Measurements from ENCODE around the gene ATRAID.

DNA sequence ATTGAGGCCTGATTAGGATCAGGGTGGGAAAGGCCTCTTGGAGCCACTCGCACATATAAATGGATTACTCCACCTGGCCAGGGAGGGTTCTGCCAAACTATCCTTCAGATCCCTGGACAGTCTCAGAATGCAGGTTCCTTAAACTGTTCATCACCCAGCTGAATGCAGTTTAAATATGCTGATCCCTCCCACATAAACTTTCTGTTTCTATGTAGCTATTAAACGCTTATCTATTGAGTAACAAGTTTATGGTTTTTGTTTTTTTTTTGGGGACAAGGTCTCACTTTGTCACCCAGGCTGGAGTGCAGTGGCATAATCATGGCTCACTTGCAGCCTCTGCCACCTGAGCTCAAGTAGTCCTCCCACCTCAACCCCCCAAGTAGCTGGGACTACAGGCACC lies 7.2 kb downstream of the ATRAID start:
- TF ChIP-seq, protein P1, sequence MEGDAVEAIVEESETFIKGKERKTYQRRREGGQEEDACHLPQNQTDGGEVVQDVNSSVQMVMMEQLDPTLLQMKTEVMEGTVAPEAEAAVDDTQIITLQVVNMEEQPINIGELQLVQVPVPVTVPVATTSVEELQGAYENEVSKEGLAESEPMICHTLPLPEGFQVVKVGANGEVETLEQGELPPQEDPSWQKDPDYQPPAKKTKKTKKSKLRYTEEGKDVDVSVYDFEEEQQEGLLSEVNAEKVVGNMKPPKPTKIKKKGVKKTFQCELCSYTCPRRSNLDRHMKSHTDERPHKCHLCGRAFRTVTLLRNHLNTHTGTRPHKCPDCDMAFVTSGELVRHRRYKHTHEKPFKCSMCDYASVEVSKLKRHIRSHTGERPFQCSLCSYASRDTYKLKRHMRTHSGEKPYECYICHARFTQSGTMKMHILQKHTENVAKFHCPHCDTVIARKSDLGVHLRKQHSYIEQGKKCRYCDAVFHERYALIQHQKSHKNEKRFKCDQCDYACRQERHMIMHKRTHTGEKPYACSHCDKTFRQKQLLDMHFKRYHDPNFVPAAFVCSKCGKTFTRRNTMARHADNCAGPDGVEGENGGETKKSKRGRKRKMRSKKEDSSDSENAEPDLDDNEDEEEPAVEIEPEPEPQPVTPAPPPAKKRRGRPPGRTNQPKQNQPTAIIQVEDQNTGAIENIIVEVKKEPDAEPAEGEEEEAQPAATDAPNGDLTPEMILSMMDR (IDR thresholded peaks at IDR 0.05; ENCODE audit: control extremely low read depth in 1 of 3, insufficient read depth in 1 of 3, low read depth in 1 of 3, low read length in 3 of 3), result no peak
- TF ChIP-seq CEBPB (IDR thresholded peaks at IDR 0.05; ENCODE audit: low read depth, low read length), result no peak
- TF ChIP-seq CREB1 (IDR thresholded peaks at IDR 0.05), result no peak
- TF ChIP-seq EZH2 (IDR thresholded peaks at IDR 0.05; ENCODE audit: low read depth, low read length, severe bottlenecking), result no peak
- TF ChIP-seq POLR2AphosphoS5 (IDR thresholded peaks at IDR 0.05; ENCODE audit: low read depth, low read length), result no peak
- no peak for TF ChIP-seq POLR2A (IDR thresholded peaks at IDR 0.05; ENCODE audit: control extremely low read depth in 1 of 2, low read depth in 2 of 2, low read length in 2 of 2)
- no peak for TF ChIP-seq CHD2 (IDR thresholded peaks at IDR 0.05; ENCODE audit: low read length)
- no peak for TF ChIP-seq ATF3 (IDR thresholded peaks at IDR 0.05; ENCODE audit: insufficient read depth, low read depth, low read length)
- TF ChIP-seq RFX5 (IDR thresholded peaks at IDR 0.05; ENCODE audit: borderline replicate concordance, low read depth, low read length), result no peak
- TF ChIP-seq SP1 (IDR thresholded peaks at IDR 0.05; ENCODE audit: low read depth, low read length), result no peak

Measured in H1 (cell line).